8988T (cell line): Measurements from ENCODE around the gene ZNF471.

ENCODE experiments used
- DNase-seq: peaks from one replicate; pipeline ENCODE4 v3.0.0; 2011

ZNF471 gene

DNA sequence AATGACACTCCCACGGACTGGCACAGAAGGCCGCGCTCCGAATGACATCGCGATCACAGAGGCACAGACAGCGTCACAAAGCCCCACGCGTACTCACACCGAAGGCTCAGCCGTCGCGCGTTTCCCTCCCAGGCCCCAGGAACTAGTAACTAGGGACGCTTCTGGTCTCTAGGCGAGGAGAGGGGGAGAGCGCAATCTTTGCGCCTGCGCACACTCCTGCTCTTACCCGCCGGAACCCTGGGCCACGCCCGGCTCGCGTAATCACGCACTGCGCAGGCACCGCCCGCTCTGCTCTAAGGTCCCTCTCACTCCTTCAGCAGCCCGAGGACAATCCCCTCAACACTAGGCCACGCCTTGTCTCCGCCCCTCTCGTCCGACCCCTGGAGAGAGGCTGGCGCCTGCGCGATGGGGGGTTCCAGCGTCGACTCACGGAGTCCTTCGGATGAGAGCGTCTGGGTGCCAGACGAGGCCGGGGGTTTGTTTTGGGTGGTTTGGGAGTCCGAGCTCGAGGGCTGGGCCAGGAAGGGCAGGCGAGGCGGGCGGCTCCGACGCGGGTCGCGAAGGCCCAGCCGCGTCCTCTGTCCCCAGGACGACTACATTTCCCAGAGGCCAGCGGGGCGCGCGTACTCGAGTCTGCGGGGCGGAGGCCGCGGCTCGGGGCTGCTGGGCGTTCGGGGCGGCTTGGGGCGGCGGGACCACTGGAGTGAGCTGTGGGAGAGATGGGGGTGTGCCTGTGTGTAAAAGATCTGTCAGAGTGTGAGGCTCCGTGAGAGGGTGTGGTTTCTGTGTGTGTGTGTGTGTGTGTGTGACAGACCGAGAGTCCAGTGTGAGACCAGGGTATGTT, at the start of gene ZNF471:
Gene ZNF471 (plus strand): TSS at position 410 of the 844 bp plus-strand sequence. CDS start 3,717 bp downstream, outside the sequence.
- peak; percentile 77 for DNase-seq

DNA sequence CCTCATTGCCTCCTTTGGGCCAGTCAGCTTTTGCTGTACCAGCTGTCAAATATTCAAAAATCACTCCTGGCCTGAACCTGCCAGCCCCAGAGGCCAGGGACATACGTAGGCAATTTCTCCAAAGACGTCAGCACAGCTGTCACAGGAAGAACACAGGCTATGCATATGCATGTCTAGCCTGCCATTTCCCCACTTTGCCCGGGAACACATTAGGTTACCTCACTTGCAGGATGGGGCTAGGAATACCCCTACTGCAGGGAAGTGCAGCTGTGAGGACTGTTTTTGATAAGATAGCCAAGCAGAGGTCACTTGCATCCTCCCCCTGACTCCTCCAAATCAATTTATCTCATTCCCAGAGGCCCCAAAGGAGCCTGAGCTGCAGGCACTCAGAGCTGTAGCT, 33.3 kb upstream of the ZNF471 start:
- DNase-seq = no peak

DNA sequence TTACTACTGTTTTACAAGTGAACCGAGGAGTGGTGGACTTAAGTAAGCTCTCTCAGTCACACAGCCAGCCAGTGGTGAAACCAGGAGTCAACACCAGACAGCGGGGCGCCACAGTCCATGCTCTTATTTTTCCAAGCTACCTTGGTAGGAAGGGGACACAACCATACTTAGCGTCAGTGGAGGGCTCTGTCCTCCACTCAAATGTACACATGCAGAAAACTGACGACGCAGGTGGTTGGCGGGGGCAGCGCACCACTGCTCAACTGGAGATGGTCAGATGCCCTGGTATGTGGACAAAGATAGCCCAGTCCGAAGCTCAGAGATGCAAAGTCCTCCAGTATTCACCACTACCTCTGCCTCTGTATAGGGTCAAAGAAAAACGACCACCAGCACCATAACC, 31.6 kb upstream of the ZNF471 start:
- no peak for DNase-seq

DNA sequence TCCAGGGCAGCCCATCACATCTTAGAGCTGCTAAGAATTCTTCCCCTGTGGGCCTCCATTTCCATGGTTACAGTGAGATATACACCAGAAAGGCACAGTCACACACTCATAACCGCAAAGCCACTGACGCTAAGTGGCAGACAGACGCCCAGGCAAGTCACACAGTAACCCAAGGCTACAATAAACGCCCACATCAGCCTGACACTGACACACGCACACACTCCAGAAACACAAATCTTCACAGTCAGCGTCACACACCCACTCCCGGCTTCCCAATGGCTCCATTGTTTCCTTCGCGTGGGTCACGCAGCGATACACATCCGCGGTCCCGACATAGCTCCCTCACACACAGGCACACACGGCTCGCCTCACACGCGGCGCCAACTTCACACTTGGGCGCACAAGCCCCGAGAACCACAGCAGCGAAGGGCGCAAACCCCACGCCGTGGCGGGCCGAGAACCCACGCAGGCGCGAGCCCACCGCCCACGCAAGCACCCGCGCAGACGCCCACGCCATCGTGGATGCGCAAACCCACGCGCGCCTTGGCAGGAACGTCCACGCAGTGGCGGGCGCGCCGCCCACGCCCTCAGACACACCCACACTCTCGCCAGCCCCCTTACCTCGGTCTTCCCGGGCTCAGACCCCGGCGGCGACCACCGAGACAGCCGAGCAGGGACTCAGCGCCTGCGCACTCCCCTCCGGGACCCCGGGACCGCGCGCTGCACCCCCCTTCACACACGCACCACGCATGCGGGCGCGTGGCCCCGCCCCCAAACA, 30.8 kb upstream of the ZNF471 start, which contains the start of gene ZNF667:
Gene ZNF667 (minus strand): TSS at position 695 of the 778 bp plus-strand sequence. CDS start 14,975 bp downstream, outside the sequence.
- no peak for DNase-seq

DNA sequence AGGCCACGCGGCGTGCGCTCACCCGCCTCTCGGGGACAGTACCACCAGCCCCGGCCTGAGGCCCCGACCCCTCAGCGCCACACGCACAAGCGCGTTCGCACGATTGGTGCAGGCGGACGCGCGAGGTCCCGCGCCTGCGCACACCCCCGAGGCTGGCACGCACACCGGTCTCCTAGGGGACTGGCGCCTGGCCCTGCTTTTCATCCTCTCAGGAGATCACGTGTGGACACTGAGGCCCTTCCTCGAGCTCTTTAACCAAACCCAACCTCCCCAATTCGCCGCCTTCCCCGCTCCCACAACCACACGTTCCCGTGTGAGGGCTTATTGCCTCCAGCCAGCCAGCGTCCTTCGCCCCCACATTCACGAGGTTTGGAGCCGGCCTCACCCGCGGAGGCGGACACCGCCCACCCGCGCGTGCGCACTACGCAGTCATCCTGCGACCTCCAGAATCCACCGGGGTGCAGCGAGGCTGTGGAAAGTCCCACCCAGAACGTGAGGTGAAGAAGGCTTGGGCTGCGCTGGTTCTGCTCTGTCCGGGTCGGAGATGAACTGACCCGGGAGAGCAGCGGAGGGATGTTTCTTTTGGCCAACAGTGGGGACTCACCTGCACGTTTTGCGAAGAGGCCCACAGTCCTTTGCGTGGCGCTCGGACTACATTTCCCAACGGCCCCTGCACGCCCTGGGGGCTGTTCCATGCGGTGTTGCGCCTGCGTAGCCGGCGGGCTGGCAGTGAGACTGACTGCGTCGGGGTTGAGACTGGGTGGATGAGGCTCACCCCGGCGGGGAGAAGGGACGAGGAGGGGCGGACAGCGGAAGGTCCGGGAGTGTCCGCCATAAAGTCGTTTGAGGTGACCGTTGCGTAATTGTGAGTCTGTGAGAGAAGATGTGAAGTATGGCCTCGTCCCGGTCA, 30.0 kb upstream of the ZNF471 start:
- no peak for DNase-seq

DNA sequence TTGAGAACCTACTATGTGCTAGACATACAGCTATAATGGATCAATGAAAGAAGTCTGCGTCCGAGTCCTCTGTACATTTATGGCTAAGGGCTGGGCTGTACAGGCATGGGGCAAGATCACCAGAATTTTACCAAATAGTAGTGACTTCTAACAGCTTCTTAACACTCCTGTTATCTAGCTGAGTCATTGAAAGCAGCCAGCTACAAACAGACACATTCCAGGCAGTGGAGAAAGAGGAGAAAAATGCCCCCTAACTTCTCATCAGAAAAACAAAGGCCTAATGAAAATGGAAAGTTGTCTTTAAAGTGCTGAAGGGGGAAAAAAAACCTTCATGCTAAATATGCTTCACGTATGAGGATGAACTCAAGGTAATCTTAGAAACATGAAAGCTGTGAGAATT, 16.3 kb upstream of the ZNF471 start:
- DNase-seq = no peak

DNA sequence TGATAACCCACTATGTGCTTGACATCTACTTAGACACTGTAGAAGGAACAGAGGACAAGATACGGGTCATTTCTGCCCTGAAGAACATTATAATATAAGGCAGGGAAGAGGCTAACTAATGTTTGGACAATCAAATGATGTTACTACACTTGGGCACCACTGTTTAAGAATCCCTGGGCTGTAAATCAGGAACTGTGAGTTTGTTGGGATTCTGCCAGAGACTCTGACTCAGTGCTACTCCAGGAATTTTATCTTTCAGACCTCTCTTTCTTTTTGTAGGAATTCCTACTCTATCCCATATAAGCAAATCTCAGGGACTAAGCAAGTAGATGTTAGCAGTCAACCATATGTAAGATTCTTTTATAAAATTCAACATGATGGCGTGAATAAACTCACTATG, 3.1 kb upstream of the ZNF471 start:
- DNase-seq = no peak

DNA sequence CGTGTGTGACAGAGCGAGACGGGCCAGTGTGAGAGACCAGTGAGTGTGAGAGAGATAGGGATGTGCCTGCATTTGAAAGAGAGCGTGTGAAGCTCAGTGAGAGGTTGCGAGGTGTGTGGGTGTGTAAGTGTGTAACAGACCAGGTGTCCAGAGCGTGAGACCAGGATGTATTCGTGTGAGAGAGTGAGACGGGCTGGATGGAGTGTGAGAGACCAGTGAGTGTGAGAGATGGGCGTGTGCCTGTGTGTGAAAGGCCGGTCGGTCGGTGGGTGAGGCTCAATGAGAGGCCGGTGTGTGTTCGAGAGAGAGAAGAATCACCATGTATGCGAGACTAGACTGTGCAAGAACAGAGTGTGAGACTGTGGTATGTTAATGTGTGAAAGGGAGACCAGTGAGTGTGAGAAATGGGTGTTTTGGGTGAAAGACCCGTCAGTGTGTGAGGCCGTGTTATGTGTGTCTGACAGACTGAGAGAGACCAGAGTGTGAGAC, 679 bp downstream of the ZNF471 start:
- DNase-seq = no peak

DNA sequence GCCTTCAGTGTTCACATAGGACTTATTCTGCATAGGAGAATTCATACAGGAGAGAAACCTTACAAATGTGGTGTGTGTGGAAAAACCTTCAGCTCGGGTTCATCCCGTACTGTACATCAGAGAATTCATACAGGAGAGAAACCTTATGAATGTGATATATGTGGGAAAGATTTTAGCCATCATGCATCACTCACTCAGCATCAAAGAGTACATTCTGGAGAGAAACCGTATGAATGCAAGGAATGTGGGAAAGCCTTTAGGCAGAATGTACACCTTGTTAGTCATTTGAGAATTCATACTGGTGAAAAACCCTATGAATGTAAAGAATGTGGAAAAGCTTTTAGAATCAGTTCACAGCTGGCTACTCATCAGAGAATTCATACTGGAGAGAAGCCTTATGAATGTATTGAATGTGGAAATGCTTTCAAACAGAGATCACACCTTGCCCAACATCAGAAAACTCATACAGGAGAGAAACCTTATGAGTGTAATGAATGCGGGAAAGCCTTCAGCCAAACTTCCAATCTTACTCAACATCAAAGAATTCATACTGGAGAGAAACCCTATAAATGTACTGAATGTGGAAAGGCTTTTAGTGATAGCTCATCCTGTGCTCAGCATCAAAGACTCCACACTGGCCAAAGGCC, 17.7 kb downstream of the ZNF471 start:
- DNase-seq = no peak

DNA sequence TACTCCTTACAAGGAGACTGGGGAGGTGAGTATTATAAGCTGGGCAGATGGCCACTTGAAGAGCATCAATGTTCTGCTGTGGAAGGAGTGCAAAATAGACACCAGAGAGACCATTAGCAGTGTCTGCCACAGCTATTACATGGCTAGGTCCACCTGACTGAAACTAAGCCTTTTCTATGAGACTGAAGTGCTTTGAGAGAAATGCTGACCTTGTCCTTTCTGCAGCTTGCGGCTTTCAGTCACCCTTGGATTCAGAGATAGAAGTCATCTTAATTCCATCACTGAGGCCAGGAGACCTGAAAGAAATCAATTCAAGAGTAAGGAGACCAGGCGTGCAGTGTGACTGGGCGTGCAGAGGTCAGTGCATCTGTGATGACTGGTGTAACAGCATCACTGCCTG, 29.8 kb downstream of the ZNF471 start:
- no peak for DNase-seq

DNA sequence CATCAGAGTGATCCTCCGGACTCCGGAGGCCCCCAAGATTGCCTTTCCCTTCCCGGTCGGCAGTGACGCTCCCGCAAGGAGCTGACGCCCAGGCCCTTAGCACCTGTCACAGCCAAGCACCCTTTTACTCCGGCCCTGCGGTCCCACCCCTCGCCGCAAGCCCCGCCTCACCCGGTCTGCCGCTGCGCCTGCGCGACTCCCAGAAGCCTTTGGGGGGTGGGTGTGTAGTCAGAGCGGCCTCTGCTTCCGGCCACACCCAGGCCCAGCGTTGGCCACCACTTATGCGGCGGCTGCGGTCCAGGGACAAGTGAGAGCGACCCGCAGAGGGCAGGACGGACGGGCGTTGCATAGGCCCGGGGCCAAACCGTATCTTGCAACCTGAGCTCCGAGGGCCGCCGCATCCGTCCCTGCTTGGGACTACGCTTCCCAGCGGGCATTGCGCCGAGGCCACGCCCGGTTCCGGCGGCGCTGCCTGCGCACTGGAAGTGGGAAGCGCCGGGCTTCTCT, 30.7 kb downstream of the ZNF471 start:
- peak; percentile 80 for DNase-seq

DNA sequence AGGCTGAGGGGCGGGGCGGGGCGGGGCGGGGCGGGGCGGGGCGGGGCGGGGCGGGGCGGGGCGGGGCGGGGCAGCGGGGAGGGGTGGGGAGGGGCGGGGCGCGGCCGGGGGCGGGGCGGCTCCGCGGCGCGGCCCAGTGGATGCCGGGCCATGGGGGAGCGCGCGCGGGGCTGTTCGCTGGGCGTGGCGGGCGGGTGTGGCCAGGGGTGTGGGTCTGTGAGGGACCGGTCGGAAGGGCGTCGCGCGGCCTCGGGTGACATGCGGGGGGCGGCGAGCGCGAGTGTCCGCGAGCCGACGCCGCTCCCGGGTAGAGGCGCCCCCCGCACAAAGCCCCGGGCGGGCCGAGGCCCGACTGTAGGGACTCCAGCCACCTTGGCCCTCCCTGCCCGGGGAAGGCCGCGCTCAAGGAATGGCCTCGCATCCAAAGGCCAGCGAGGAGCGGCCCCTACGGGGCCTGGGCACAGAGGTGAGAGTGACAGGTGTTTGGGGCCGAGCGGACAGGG, 31.2 kb downstream of the ZNF471 start, which contains the start of gene ZFP28:
Gene ZFP28 (plus strand): TSS at position 188 of the 503 bp plus-strand sequence. CDS start 71 bp downstream, at position 259.
- peak; percentile 49 for DNase-seq

DNA sequence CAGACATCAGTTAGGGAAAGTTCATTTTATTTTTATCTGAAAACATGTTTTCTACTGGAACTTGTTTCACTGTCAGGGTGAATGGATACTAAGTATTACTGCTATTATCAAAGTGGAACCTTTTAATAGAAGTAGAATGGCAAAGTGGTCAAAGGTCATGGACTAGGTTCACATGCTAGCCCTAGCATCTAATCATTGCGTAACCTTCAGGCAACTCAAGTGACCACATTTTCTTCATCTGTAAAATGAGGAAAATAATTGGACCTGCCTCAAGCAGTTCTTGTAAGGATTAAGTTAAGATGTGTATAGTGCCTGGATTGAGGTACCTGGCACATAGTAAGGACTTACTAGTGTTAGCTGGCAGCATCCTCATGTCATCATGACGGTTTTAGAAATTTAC, 36.1 kb downstream of the ZNF471 start:
- DNase-seq = no peak

DNA sequence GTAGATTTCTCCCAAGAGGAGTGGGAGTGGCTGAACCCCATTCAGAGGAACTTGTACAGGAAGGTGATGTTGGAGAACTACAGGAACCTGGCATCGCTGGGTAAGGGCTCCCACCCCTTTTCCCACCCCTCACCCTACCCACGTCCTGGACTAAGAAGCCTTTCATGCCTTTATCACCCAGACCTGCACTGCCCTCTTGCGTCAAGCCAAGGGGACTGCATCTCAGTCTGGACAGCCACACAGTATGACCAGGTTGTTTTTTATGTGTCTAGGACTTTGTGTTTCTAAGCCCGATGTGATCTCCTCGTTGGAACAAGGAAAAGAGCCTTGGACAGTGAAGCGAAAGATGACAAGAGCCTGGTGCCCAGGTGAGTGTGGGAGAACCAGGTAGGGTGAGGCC, 39.9 kb downstream of the ZNF471 start:
- no peak for DNase-seq

DNA sequence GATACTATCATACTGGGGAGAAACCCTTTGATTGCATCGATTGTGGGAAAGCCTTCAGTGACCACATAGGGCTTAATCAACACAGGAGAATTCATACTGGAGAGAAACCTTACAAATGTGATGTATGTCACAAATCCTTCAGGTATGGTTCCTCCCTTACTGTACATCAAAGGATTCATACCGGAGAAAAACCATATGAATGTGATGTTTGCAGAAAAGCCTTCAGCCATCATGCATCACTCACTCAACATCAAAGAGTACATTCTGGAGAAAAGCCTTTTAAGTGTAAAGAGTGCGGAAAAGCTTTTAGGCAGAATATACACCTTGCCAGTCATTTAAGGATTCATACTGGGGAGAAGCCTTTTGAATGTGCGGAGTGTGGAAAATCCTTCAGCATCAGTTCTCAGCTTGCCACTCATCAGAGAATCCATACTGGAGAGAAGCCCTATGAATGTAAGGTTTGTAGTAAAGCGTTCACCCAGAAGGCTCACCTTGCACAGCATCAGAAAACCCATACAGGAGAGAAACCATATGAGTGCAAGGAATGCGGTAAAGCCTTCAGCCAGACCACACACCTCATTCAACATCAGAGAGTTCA, 46.7 kb downstream of the ZNF471 start:
- DNase-seq = no peak

DNA sequence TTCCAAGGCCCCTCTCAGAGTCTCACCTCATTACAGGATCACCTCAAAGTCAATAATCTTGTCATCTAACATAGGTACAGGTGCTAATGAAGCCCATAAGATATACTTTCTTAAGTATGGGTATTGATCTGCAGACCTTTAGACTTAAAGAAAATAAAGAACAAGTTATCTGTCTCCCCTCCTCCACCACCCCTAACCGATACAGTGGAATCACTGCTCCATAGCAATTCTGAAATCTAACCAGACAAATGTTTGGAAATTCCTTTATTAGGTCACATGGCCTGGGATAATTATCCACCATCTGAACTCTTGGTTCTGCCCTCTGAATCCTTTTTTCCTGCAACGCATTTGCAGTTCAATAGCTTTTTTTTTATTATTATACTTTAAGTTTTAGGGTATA, 55.1 kb downstream of the ZNF471 start:
- no peak for DNase-seq

DNA sequence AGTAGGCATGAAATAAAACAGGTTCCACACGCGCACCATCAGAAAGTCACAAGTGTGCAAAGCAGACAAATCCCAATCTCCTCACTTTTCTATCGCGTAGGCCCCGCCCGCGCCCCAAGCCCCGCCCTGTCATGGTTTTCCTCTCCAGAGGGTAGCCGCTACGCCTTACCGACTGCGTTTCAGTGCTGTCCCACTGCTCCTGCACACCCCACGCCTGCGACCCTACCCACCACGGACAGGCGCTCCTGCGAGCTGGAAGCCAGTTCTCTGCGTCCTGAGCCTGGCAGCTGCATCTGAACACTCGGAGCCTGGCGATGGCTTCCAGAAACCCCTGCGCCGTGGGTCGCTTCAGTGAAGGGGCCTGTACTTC, 59.2 kb downstream of the ZNF471 start:
- DNase-seq = peak; percentile 13

DNA sequence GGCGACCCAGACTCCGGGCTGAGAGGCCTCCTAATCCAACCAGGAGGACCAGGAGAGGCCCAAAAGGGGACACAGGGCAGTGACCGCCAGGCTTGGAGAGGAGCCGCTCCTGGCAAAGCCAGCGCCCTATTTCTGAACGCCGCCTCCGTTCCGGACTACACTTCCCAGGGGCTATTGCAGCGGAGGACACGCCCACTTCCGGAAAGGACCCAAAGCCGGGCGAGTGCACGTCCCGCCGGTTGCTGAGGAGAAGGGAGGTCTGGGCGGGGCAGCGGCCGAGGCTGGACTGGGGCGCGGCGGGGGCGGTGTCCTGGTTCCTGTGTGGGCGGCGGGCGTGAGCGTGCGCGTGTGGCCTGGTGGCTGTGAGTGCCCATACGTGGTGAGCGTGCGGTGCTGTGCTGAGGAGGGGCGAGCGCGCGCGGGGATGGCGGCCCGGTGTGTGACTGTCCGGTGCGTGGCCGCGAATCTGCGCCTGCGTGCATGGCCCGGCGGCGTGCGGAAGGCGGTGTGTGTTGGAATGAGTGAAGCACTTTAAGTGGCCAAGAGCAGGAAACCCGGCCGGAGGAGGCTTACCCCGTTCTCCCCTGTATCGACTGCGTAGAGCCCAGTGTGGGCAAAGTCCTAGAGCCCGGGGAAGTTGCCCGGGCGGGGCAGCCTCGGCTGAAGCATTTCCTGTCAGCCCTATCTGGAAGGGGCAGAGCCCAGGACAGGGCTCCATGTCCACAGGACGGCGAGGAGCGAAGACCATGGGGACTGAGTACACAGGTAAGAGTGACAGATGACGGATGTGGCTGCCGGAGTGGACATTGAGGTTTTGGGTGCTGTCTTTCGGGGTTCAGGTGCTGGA, 59.8 kb downstream of the ZNF471 start, which contains the start of gene ZNF470:
Gene ZNF470 (plus strand): TSS at position 195 of the 847 bp plus-strand sequence. CDS start 2,844 bp downstream, outside the sequence.
- peak; percentile 69 for DNase-seq

DNA sequence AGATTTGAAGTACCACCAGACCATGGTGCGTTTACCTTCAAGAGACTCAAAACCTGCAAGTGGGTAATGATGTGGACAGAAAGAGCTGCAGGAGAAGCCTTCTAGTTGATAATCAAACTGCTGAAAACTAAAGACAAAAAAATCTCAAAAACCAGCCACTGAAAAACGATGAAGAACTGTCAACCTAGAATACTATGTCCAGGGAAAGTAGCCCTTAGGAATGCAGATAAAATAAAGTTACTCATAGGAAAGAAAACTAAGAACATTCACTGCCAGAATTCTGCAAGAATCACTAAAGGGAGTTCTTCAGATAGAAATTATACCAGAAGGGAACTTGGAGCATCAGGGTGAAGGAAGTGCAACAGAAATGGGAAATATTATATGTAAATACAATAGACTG, 64.9 kb downstream of the ZNF471 start:
- DNase-seq = no peak

DNA sequence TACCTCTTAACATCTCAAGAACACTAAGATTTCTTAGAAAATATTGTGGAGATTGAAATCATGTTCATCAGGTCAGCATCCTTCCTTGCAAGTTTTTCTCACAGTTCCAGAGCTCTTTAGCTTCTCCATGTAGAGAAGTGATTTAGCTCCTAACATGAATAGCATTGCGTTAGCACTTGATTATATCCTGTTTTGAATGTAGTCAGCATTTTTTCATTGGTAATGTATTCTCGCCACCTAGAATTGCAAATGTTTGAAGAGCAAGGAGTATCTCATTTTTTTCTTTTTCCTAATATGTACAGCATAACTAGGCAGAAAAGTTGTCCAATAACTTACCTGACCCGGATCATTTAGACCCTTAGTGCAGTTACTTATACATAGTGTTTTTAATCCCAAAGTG, 66.3 kb downstream of the ZNF471 start:
- DNase-seq = no peak
